Right ventricle myocardium inferior (tissue), 1 donor: ENCODE data around the gene SLC30A1. TPM values are rescaled to one million over a fixed set of nuclear protein-coding genes. Genes with fewer than 3 reads are reported as not detected.
"Not testable (repeated sequence)": the region's sequence is repeated elsewhere in the genome, so short reads cannot be mapped to it uniquely, and the experiment has no call there.

ENCODE experiments used
- ATAC-seq: fragments of 200-7000 bp; cut with Tn5 transposase; one replicate; pipeline ENCODE4 v1.9.1; 2020; ENCODE audit warnings: mild to moderate bottlenecking, moderate library complexity
- DNase-seq: peaks from one replicate; pipeline ENCODE4 v3.0.0; 2021; ENCODE audit errors: missing footprints
- intact Hi-C: fragments of 100-400 bp; cut with DNase I; formaldehyde crosslinking; loops from one replicate; pipeline ENCODE4 v1.11.0; 2022
- total RNA-seq: library from RNA; stranded (reverse); fragmentation: NEBNext Ultra II Directional; extraction: Animal tissue kit (Norgen Biotek cat#: 25700); gene quantifications from one replicate; pipeline ENCODE4 v1.2.1, GENCODE V29; 2021
- donor health status: DM: no; HTN: yes; CAD: no; lungs with severe emphysema.

SLC30A1 gene
- total RNA-seq, 1 donor from 2014 or later = 11.5 TPM

GRCh38 chr1:211591980-211592493 lies 13.1 kb upstream of the SLC30A1 start:
- peak; percentile 53 for ATAC-seq

GRCh38 chr1:211589782-211590721 lies 11.1 kb upstream of the SLC30A1 start:
- DNase-seq (peak; percentile 89), ATAC-seq (peak; percentile 92)
- intact Hi-C loops = no loop called here

More at GRCh38 chr1:211591980-211592493, 13.1 kb upstream of the SLC30A1 start:
- intact Hi-C loops = no loop called here
- no peak for DNase-seq

- DNase-seq (no peak), ATAC-seq (no peak)
- intact Hi-C loops = no loop called here
Measured at GRCh38 chr1:211588711-211589110, 9.8 kb upstream of the SLC30A1 start.

GRCh38 chr1:211587123-211587522 lies 8.2 kb upstream of the SLC30A1 start:
- intact Hi-C loops = no loop called here
- DNase-seq (no peak), ATAC-seq (no peak)

GRCh38 chr1:211586538-211586937 lies 7.6 kb upstream of the SLC30A1 start:
- intact Hi-C loops = no loop called here
- DNase-seq = no peak
- no peak for ATAC-seq

GRCh38 chr1:211583011-211583992 lies 4.3 kb upstream of the SLC30A1 start:
- no peak for ATAC-seq
- intact Hi-C loops = no loop called here
- no peak for DNase-seq

GRCh38 chr1:211581526-211581925 lies 2.6 kb upstream of the SLC30A1 start:
- ATAC-seq (peak; percentile 11), DNase-seq (no peak)
- intact Hi-C loops = no loop called here

GRCh38 chr1:211580303-211580687 lies 1.3 kb upstream of the SLC30A1 start:
- intact Hi-C loops = no loop called here
- no peak for ATAC-seq
- no peak for DNase-seq

- intact Hi-C loops = loop anchor here (2.0 to 5.0 kb wide), 4 partner anchors 33 to 321 kb away; partner anchors contain the start of gene RCOR3
- ATAC-seq (peak; percentile 68), DNase-seq (no peak)
Measured at GRCh38 chr1:211579440-211580302, 710 bp upstream of the SLC30A1 start.

GRCh38 chr1:211577819-211578639 lies 932 bp downstream of the SLC30A1 start:
- peak; percentile 74 for ATAC-seq
- intact Hi-C loops = loop anchor here (1.0 to 5.0 kb wide), 5 partner anchors 35 to 319 kb away; partner anchors contain the start of gene RCOR3
- peak; percentile 89 for DNase-seq

- DNase-seq = no peak
- ATAC-seq = no peak
- intact Hi-C loops = loop anchor here (1.0 to 5.0 kb wide), 2 partner anchors 55 to 78 kb away; no protein-coding TSS in a partner anchor
Measured at GRCh38 chr1:211577277-211577818, 1.6 kb downstream of the SLC30A1 start.

- DNase-seq (no peak), ATAC-seq (no peak)
- intact Hi-C loops = loop anchor here (1.0 to 5.0 kb wide), 2 partner anchors 56 to 79 kb away; no protein-coding TSS in a partner anchor
Measured at GRCh38 chr1:211576717-211577116, 2.2 kb downstream of the SLC30A1 start.

GRCh38 chr1:211574705-211575104 lies 4.3 kb downstream of the SLC30A1 start:
- intact Hi-C loops = loop anchor here (5.0 kb wide), 1 partner anchor 58 kb away; no protein-coding TSS in a partner anchor

GRCh38 chr1:211571998-211572397 lies 7.0 kb downstream of the SLC30A1 start:
- ATAC-seq (no peak), DNase-seq (no peak)
- intact Hi-C loops = no loop called here

More at GRCh38 chr1:211574705-211575104, 4.3 kb downstream of the SLC30A1 start:
- DNase-seq (no peak), ATAC-seq (no peak)

GRCh38 chr1:211570378-211570777 lies 8.6 kb downstream of the SLC30A1 start:
- ATAC-seq, intact Hi-C loops, DNase-seq: not testable (repeated sequence)

GRCh38 chr1:211566431-211567025 lies 12.4 kb downstream of the SLC30A1 start:
- DNase-seq (no peak), ATAC-seq (no peak)
- intact Hi-C loops = no loop called here
